OCI-LY3 (cell line): ENCODE results near the gene ANKRD13D.
A peak's percentile ranks its signal among the peaks of the same experiment; 100 is the strongest.

ENCODE experiments used
- H2AFZ ChIP-seq: fragments of 200-600, 300-600 bp; shearing (Covaris generic); 2 replicates; pipeline ENCODE4 v1.6.0; 2014; ENCODE audit warnings: antibody characterized with exemption, low read depth, low read length
- H3K27ac ChIP-seq: fragments of 200-600, 300-600 bp; sonication (generic); 2 replicates; pipeline ENCODE4 v1.5.1; 2014; ENCODE audit warnings: mild to moderate bottlenecking, low read length, moderate library complexity, mixed read lengths
- H3K27me3 ChIP-seq: fragments of 200-600, 300-600 bp; sonication (generic); 2 replicates; pipeline ENCODE4 v1.6.1; 2014; ENCODE audit warnings: low read depth, low read length, mixed read lengths
- H3K36me3 ChIP-seq: fragments of 200-600, 300-600 bp; sonication (generic); replicated peaks from 2 replicates; pipeline ENCODE3; 2014; ENCODE audit warnings: low read depth, low read length, mixed read lengths
- H3K4me1 ChIP-seq: fragments of 300-600, 200-600 bp; sonication (generic); 2 replicates; pipeline ENCODE4 v1.6.1; 2014; ENCODE audit warnings: low read length, mixed read lengths
- H3K4me2 ChIP-seq: fragments of 200-600, 300-600 bp; sonication (generic); 2 replicates; pipeline ENCODE4 v1.6.1; 2014; ENCODE audit warnings: low read length, mixed read lengths
- H3K4me3 ChIP-seq: fragments of 300-600, 200-600 bp; sonication (generic); 2 replicates; pipeline ENCODE4 v1.5.1; 2014; ENCODE audit warnings: antibody characterized with exemption, mild to moderate bottlenecking, low read length, moderate library complexity
- H3K79me2 ChIP-seq: fragments of 300-600, 200-600 bp; shearing (Covaris generic); 2 replicates; pipeline ENCODE4 v1.6.1; 2014; ENCODE audit warnings: mild to moderate bottlenecking, low read length, mixed read lengths
- H3K9ac ChIP-seq: fragments of 300-600, 200-600 bp; shearing (Covaris generic); 2 replicates; pipeline ENCODE4 v1.6.0; 2014; ENCODE audit warnings: mild to moderate bottlenecking, low read length, moderate library complexity
- H3K9me3 ChIP-seq: fragments of 200-600, 300-600 bp; shearing (Covaris generic); 2 replicates; pipeline ENCODE4 v1.6.1; 2014; ENCODE audit warnings: low read length, mixed read lengths; ENCODE audit not compliant: insufficient read depth
- H4K20me1 ChIP-seq: fragments of 200-600, 300-600 bp; sonication (generic); 2 replicates; pipeline ENCODE4 v1.6.1; 2016; ENCODE audit warnings: low read length, mixed read lengths; ENCODE audit not compliant: insufficient read depth
- CTCF ChIP-seq: fragments of 200-600, 300-600 bp; sonication (generic); IDR thresholded peaks from 2 replicates; pipeline ENCODE4 v1.5.1; 2014; ENCODE audit warnings: antibody characterized with exemption, low read length, low read depth
- EZH2phosphoT487 ChIP-seq: fragments of 200-600 bp; shearing (Covaris generic); IDR thresholded peaks from 2 replicates; pipeline ENCODE4 v1.6.1; 2018; ENCODE audit warnings: antibody characterized with exemption, mixed run types, low read depth

ANKRD13D gene

GRCh38 chr11:67250059-67251043 lies 38.8 kb upstream of the ANKRD13D start:
- peaks cover 61% of the 10 kb centered on the region for H3K79me2 ChIP-seq
- H3K9me3 ChIP-seq = no peaks in the 10 kb centered on the region
- H4K20me1 ChIP-seq = peaks cover 61% of the 10 kb centered on the region
- H3K27me3 ChIP-seq = no peaks in the 10 kb centered on the region
- H3K4me1 ChIP-seq = no peaks in the 10 kb centered on the region
- no peak for TF ChIP-seq CTCF
- TF ChIP-seq EZH2phosphoT487 = no peak
- no peak overlapping the region for H2AFZ ChIP-seq
- no peak overlapping the region for H3K9ac ChIP-seq
- peaks cover 93% of the 10 kb centered on the region for H3K36me3 ChIP-seq
- H3K4me2 ChIP-seq = no peak overlapping the region
- no peak overlapping the region for H3K4me3 ChIP-seq
- no peak overlapping the region for H3K27ac ChIP-seq

GRCh38 chr11:67251841-67252240 lies 37.3 kb upstream of the ANKRD13D start:
- H3K4me2 ChIP-seq = no peak overlapping the region
- no peak overlapping the region for H3K9ac ChIP-seq
- no peak overlapping the region for H3K27ac ChIP-seq
- no peaks in the 10 kb centered on the region for H3K9me3 ChIP-seq
- H3K4me1 ChIP-seq = no peaks in the 10 kb centered on the region
- peaks cover 68% of the 10 kb centered on the region for H4K20me1 ChIP-seq
- peaks cover 47% of the 10 kb centered on the region for H3K79me2 ChIP-seq
- no peak overlapping the region for H2AFZ ChIP-seq
- no peak for TF ChIP-seq EZH2phosphoT487
- no peak for TF ChIP-seq CTCF
- H3K27me3 ChIP-seq = no peaks in the 10 kb centered on the region
- peaks cover 93% of the 10 kb centered on the region for H3K36me3 ChIP-seq
- no peak overlapping the region for H3K4me3 ChIP-seq

- H3K9me3 ChIP-seq = no peaks in the 10 kb centered on the region
- no peak overlapping the region for H2AFZ ChIP-seq
- H3K4me1 ChIP-seq = no peaks in the 10 kb centered on the region
- no peak overlapping the region for H3K9ac ChIP-seq
- no peak overlapping the region for H3K27ac ChIP-seq
- TF ChIP-seq CTCF = peak; percentile 45
- TF ChIP-seq EZH2phosphoT487 = no peak
- peaks cover 71% of the 10 kb centered on the region for H4K20me1 ChIP-seq
- peaks cover 42% of the 10 kb centered on the region for H3K79me2 ChIP-seq
- H3K27me3 ChIP-seq = no peaks in the 10 kb centered on the region
- no peak overlapping the region for H3K4me2 ChIP-seq
- peaks cover 93% of the 10 kb centered on the region for H3K36me3 ChIP-seq
- no peak overlapping the region for H3K4me3 ChIP-seq
These were observed 36.3 kb upstream of the ANKRD13D start for GRCh38 chr11:67252831-67253239.

GRCh38 chr11:67253872-67254624 lies 35.1 kb upstream of the ANKRD13D start:
- Histone ChIP-seq H3K4me1 (no peaks in the 10 kb centered on the region), H3K4me3 (no peak overlapping the region), H3K27ac (no peak overlapping the region), H3K27me3 (no peaks in the 10 kb centered on the region), H4K20me1 (peaks cover 59% of the 10 kb centered on the region), H3K36me3 (peaks cover 84% of the 10 kb centered on the region), H3K4me2 (no peak overlapping the region), H2AFZ (no peak overlapping the region), H3K9ac (no peak overlapping the region), H3K79me2 (peaks cover 30% of the 10 kb centered on the region), H3K9me3 (no peaks in the 10 kb centered on the region)
- TF ChIP-seq CTCF (no peak), EZH2phosphoT487 (no peak)
